ENCODE measurements around the gene SLC4A4.

SLC4A4 gene

DNA sequence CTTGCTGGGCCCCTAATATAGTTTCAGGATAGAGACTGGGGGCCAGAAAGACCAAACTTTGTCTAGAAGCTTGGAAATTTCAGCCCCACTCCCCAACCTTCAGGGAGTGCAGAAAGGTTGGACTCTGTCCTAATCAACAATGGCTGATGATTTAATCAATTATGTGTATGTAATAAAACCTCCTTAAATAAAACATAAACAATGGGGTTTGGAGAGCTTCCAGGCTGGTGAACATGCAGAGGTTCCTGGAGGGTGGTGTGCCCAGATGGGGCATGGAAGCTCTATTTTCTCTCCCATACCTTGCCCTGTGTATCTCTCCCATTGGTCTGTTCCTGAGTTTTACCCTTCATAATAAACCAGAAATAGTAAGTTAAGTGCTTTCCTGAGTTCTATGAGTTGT, 270.8 kb downstream of the SLC4A4 start:
- TF ChIP-seq, protein P1, sequence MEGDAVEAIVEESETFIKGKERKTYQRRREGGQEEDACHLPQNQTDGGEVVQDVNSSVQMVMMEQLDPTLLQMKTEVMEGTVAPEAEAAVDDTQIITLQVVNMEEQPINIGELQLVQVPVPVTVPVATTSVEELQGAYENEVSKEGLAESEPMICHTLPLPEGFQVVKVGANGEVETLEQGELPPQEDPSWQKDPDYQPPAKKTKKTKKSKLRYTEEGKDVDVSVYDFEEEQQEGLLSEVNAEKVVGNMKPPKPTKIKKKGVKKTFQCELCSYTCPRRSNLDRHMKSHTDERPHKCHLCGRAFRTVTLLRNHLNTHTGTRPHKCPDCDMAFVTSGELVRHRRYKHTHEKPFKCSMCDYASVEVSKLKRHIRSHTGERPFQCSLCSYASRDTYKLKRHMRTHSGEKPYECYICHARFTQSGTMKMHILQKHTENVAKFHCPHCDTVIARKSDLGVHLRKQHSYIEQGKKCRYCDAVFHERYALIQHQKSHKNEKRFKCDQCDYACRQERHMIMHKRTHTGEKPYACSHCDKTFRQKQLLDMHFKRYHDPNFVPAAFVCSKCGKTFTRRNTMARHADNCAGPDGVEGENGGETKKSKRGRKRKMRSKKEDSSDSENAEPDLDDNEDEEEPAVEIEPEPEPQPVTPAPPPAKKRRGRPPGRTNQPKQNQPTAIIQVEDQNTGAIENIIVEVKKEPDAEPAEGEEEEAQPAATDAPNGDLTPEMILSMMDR (IDR thresholded peaks at IDR 0.05; ENCODE audit: insufficient read depth, low read length, poor library complexity, severe bottlenecking), result no peak
- no peak for DNase-seq (ENCODE audit: extremely low read depth, insufficient read length)
- no peaks in the 10 kb centered on the region for H3K27me3 ChIP-seq (replicated peaks; ENCODE audit: control insufficient read depth, insufficient read depth, low read length)
- H3K36me3 ChIP-seq (ENCODE audit: control insufficient read depth, insufficient read depth, low read length), result no peaks in the 10 kb centered on the region
- H3K4me3 ChIP-seq (replicated peaks; ENCODE audit: low read depth, low read length), result no peak overlapping the region

DNA sequence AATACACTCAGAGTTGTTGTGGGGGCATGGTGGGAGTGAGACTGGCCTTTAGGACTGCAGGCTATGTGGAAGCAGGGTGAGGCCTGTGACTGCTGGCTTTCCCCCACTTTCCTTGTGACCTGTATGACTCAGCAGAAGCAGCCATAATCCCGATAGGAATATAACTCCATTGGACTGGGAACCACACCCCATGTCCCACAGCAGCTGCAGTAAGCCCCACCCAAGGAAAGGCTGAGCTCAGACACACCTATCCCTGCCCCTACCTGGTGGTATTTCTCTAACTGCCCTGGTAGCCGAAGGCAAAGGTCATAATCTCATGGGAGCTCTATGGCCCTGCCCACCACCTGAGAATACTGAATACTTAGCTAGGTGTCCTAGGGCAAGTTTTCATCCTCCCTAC, 275.8 kb downstream of the SLC4A4 start:
- no peak for DNase-seq (ENCODE audit: extremely low read depth, insufficient read length)
- Histone ChIP-seq H3K27me3 (replicated peaks; ENCODE audit: control insufficient read depth, insufficient read depth, low read length) (no peaks in the 10 kb centered on the region), H3K36me3 (ENCODE audit: control insufficient read depth, insufficient read depth, low read length) (no peaks in the 10 kb centered on the region), H3K4me3 (replicated peaks; ENCODE audit: low read depth, low read length) (no peak overlapping the region)
- TF ChIP-seq, protein P1 (IDR thresholded peaks at IDR 0.05; ENCODE audit: insufficient read depth, low read length, poor library complexity, severe bottlenecking), result no peak

DNA sequence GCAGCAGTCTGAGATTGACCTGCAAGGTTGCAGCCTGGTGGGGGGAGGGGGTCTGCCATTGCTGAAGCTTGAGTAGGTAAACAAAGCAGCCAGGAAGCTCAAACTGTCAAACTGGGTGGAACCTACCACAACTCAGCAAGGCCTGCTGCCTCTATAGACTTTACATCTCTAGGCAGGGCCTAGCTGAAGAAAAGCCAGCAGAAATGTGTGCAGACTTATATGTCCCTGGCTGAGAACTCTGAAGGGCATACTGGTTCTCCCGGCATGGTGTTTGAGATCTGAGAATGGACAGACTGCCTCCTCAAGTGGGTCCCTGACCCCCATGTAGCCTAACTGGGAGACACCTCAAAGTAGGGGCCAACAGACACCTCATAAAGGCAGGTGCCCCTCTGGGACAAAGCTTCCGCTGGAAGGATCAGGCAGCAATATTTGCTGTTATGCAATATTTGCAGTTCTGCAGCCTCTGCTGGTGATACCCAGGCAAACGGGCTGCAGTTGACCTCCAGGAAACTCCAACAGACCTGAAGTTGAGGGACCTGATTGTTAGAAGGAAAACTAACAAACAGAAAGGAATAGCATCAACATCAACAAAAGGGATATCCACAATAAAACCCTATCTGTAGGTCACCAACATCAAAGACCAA, 277.5 kb downstream of the SLC4A4 start:
- TF ChIP-seq, protein P1 (IDR thresholded peaks at IDR 0.05; ENCODE audit: insufficient read depth, low read length, poor library complexity, severe bottlenecking), result no peak
- DNase-seq (ENCODE audit: extremely low read depth, insufficient read length), result no peak
- Histone ChIP-seq H3K36me3 (ENCODE audit: control insufficient read depth, insufficient read depth, low read length) (no peaks in the 10 kb centered on the region), H3K27me3 (replicated peaks; ENCODE audit: control insufficient read depth, insufficient read depth, low read length) (no peaks in the 10 kb centered on the region), H3K4me3 (replicated peaks; ENCODE audit: low read depth, low read length) (no peak overlapping the region)
